Stimulated activated CD4-positive, alpha-beta T cell treated with anti-CD3 and anti-CD28 coated beads, TNF-alpha, amount 100 ng/mL, for 48 hours (primary cell): ENCODE measurements around the gene SSH3.
A peak's percentile ranks its signal among the peaks of the same experiment; 100 is the strongest.

Source experiments
- DNase-seq, 3 donors: peaks; one replicate each; pipeline ENCODE4 v3.0.0-alpha.2; 2020; ENCODE audit warnings: low read depth in 3 of 3

SSH3 gene

GRCh38 chr11:67347964-67348749 is 44.8 kb downstream of the SSH3 start:
- DNase-seq, result no peak

- DNase-seq, result no peak
Measured at GRCh38 chr11:67349036-67349435, 45.7 kb downstream of the SSH3 start.

GRCh38 chr11:67349457-67349856 is 46.1 kb downstream of the SSH3 start:
- DNase-seq, result no peak

- DNase-seq, result no peak
Measured at GRCh38 chr11:67349928-67350465, 46.7 kb downstream of the SSH3 start.

- no peak for DNase-seq
Measured at GRCh38 chr11:67351275-67352005, 48.1 kb downstream of the SSH3 start.

- no peak for DNase-seq
Measured at GRCh38 chr11:67352546-67353316, 49.4 kb downstream of the SSH3 start.

GRCh38 chr11:67353317-67354074 is 50.2 kb downstream of the SSH3 start, which contains the start of gene POLD4:
Gene POLD4, minus strand, starts transcription at chr11:67353546. Its CDS starts 147 bp downstream, at chr11:67353399.
- DNase-seq, result peak; percentile 89 to 98 (median 91)

GRCh38 chr11:67354075-67355022 is 51.0 kb downstream of the SSH3 start:
- DNase-seq, result no peak

GRCh38 chr11:67355023-67355793 is 51.9 kb downstream of the SSH3 start:
- DNase-seq, result no peak

GRCh38 chr11:67355794-67356386 is 52.6 kb downstream of the SSH3 start:
- DNase-seq, result no peak

- no peak for DNase-seq
Measured at GRCh38 chr11:67356387-67356863, 53.1 kb downstream of the SSH3 start.

GRCh38 chr11:67356864-67357561 is 53.7 kb downstream of the SSH3 start:
- DNase-seq, result peak in 1 of 3 donors; percentile 52

GRCh38 chr11:67357831-67358670 is 54.7 kb downstream of the SSH3 start:
- no peak for DNase-seq
